ENCODE results near the gene EML6. TPM values are rescaled to one million over a fixed set of nuclear protein-coding genes. Genes with fewer than 3 reads are reported as not detected.

EML6 gene
- total RNA-seq, 1 experiment from 2014 or later, result 1.5 TPM

GRCh38 chr2:54831480-54831879, 108.0 kb downstream of the EML6 start:
- H3K79me2 ChIP-seq (ENCODE audit: insufficient read depth, low read length), result no peaks in the 10 kb centered on the region
- TF ChIP-seq, protein P1, sequence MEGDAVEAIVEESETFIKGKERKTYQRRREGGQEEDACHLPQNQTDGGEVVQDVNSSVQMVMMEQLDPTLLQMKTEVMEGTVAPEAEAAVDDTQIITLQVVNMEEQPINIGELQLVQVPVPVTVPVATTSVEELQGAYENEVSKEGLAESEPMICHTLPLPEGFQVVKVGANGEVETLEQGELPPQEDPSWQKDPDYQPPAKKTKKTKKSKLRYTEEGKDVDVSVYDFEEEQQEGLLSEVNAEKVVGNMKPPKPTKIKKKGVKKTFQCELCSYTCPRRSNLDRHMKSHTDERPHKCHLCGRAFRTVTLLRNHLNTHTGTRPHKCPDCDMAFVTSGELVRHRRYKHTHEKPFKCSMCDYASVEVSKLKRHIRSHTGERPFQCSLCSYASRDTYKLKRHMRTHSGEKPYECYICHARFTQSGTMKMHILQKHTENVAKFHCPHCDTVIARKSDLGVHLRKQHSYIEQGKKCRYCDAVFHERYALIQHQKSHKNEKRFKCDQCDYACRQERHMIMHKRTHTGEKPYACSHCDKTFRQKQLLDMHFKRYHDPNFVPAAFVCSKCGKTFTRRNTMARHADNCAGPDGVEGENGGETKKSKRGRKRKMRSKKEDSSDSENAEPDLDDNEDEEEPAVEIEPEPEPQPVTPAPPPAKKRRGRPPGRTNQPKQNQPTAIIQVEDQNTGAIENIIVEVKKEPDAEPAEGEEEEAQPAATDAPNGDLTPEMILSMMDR (conservative IDR thresholded peaks at IDR 0.05), result no peak
- no peaks in the 10 kb centered on the region for H3K9me3 ChIP-seq (ENCODE audit: control insufficient read depth, low read depth, low read length)
- no peaks in the 10 kb centered on the region; the same call in 1 of the 2 replicates for H3K27me3 Mint-ChIP-seq (ENCODE audit: low read depth)
- H4K91ac ChIP-seq (ENCODE audit: insufficient read length, low read depth, low read length), result no peak overlapping the region
- H2BK20ac ChIP-seq (ENCODE audit: low read depth, low read length, poor library complexity, severe bottlenecking), result no peak overlapping the region
- no peak for DNase-seq
- H3K4me3 Mint-ChIP-seq, result no peak overlapping the region
- H2BK12ac ChIP-seq (ENCODE audit: insufficient read length, low read depth, low read length), result no peak overlapping the region
- H3K36me3 Mint-ChIP-seq (ENCODE audit: insufficient read depth in 1 of 3, low read depth in 3 of 3), result no peaks in the 10 kb centered on the region
- H3K23me2 ChIP-seq (ENCODE audit: insufficient read length, low read depth, low read length, poor library complexity, severe bottlenecking), result no peaks in the 10 kb centered on the region
- no peaks in the 10 kb centered on the region for H3K79me1 ChIP-seq (ENCODE audit: insufficient read depth, low read depth, low read length, poor library complexity, severe bottlenecking)
- no peak overlapping the region for H3K14ac ChIP-seq (ENCODE audit: insufficient read depth, low read length)
- no peaks in the 10 kb centered on the region for H3K9me3 Mint-ChIP-seq
- H3K18ac ChIP-seq (ENCODE audit: insufficient read length, low read depth, low read length), result no peak overlapping the region
- no peak overlapping the region for H3K9ac ChIP-seq (ENCODE audit: extremely low read depth, insufficient read length, low read length)
- no peaks in the 10 kb centered on the region for H3K27me3 ChIP-seq (ENCODE audit: insufficient read depth, low read length)
- H3K4me1 ChIP-seq (ENCODE audit: insufficient read depth, low read length), result no peaks in the 10 kb centered on the region
- H2BK5ac ChIP-seq (ENCODE audit: insufficient read length, low read length), result no peak overlapping the region
- no peaks in the 10 kb centered on the region for H4K20me1 ChIP-seq (ENCODE audit: control insufficient read depth, insufficient read depth, insufficient read length)
- H3K4ac ChIP-seq (ENCODE audit: low read depth, low read length), result no peak overlapping the region
- no peak overlapping the region for H4K8ac ChIP-seq (replicated peaks; ENCODE audit: insufficient read length, low read depth, low read length)
- H3K4me2 ChIP-seq (ENCODE audit: insufficient read depth, insufficient read length, low read length), result no peak overlapping the region
- no peak overlapping the region for H3K27ac ChIP-seq (ENCODE audit: insufficient read length, low read depth, low read length)
- no peaks in the 10 kb centered on the region; a peak in 1 of 4 replicates for H3K4me1 Mint-ChIP-seq
- H2AK5ac ChIP-seq (ENCODE audit: insufficient read length, low read length), result no peak overlapping the region
- H3K27ac Mint-ChIP-seq, result no peak overlapping the region
- no CpG with 5 or more reads among the region's 9 CpGs for WGBS (ENCODE audit: extremely low coverage, insufficient read length, low lambda C conversion rate)
- no peak overlapping the region for H2AFZ ChIP-seq (ENCODE audit: low read length)
- no peak overlapping the region for H2BK120ac ChIP-seq (ENCODE audit: low read depth, low read length, poor library complexity, severe bottlenecking)
- no peak overlapping the region for H3K56ac ChIP-seq (ENCODE audit: insufficient read length, low read depth, low read length)
- H2BK15ac ChIP-seq (ENCODE audit: low read depth, low read length), result no peak overlapping the region
- no peak overlapping the region for H4K5ac ChIP-seq (ENCODE audit: insufficient read length, low read depth, low read length)
- no peak overlapping the region for H3K23ac ChIP-seq (ENCODE audit: insufficient read length, low read depth, low read length)
- H3T11ph ChIP-seq (ENCODE audit: low read length), result no peak overlapping the region
